Measurements from ENCODE around the gene BLTP2. TPM values are rescaled to one million over a fixed set of nuclear protein-coding genes. Genes with fewer than 3 reads are reported as not detected.
A peak's percentile ranks its signal among the peaks of the same experiment; 100 is the strongest.

BLTP2 gene
- polyA plus RNA-seq, 1 donor from 2014 or later, result 41.4 TPM

DNA sequence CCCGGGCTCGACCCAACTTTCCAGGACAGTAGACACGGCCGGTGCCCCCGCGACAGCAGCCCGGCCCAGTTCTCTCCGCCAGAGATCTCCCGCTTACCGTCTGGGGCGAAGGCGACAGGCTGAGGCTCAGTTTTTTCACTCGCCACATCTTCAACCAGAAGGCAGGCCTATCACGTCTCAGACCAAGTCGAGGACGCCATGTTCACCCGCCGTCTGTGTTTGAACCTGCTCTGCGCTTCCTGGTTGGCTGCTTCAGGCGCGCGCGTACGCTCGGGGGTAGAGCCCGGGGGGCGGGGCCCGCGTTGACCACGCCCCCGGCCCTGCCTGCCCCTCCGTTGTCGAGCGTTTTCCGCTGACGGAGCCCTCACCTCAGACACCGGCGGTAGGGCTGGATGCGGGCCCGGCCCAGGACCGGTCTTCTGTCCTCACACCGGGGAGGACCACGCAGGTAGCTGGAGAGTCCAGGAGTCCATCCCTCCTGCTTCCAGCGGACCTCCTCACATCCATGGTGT, 46.1 kb downstream of the BLTP2 start, which contains the start of gene SPAG5:
SPAG5 (minus strand) TSS at position 227 of the 512 bp plus-strand sequence; CDS start at position 148, 79 bp downstream.
- Mint-ChIP-seq H3K27me3 (no peaks in the 10 kb centered on the region), H3K4me3 (peak within 1 kb of the TSS; percentile 86 to 98 (median 94)), H3K9me3 (no peaks in the 10 kb centered on the region), H3K4me1 (peaks cover 6 to 20% (median 20%) of the 10 kb centered on the region in 3 donors), H3K27ac (peak within 1 kb of the TSS; percentile 92 to 98 (median 93)), H3K36me3 (no peaks in the 10 kb centered on the region)

DNA sequence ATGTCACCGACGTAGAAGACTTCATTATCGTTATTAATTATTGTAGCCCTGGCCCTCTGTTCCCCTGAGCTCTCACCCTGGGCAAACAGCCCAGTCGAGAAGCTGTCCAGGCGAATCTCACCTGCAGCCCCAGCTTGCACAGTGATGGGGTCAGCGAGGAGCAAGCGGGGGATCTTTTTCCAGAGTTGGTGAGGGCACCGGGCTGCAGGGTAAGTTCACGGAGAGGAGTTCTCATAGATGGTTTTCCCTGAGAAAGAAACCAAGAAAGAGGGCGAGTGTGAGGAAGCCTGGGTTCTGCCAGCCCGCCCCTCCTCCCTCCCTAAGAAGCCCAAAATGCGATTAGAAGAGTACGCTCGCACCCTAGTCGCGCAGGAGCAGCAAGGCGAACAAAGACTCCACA, 46.6 kb downstream of the BLTP2 start:
- H3K36me3 Mint-ChIP-seq, result no peaks in the 10 kb centered on the region
- peaks cover 6 to 20% (median 20%) of the 10 kb centered on the region in 3 donors for H3K4me1 Mint-ChIP-seq
- peak overlapping the region; percentile 86 to 98 (median 94) for H3K4me3 Mint-ChIP-seq
- no peaks in the 10 kb centered on the region for H3K9me3 Mint-ChIP-seq
- H3K27me3 Mint-ChIP-seq, result no peaks in the 10 kb centered on the region
- peak overlapping the region; percentile 92 to 98 (median 93) for H3K27ac Mint-ChIP-seq

DNA sequence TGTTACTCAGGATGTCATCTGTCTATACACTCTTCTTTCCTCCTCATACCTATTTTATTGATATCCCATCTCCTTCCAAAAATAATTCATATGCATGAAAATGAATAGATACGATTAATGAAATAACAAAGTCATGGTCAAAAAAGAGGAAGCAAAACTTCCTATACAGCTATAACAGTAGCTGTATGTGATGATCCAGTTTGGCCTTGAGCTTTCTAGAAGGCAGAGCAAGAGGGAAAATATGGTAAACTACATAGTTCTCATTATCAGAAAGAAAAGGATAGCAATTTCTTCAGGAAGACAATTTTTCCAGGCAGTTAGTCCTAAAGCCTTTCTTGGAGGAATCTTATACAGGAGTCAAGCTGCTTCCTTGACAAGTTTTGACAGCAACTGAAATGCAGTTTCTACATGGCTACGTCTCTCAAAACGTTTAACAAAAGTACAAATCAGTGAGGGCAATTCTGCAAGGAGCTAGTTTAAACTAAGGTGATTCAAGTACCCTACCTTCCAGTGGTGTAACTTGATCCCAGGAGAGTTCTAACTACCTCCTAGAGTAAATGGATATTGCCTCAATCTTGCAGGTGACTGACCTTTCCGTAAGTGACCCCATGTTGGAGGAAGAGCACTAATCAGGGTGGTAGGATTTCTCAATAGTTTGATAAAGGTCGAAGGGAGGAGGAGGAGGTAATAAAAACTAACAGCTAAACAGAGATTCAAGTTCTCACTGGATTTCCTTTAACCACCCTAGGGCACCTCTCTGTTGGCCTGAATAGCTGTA, 47.2 kb downstream of the BLTP2 start:
- Mint-ChIP-seq H3K4me1 (peaks cover 6 to 20% (median 20%) of the 10 kb centered on the region in 3 donors), H3K4me3 (peak overlapping the region; percentile 86 to 98 (median 94)), H3K9me3 (no peaks in the 10 kb centered on the region), H3K27ac (peak overlapping the region in 1 of 3 donors; percentile 92), H3K36me3 (no peaks in the 10 kb centered on the region), H3K27me3 (no peaks in the 10 kb centered on the region)

Other genes starting within 250 kb of the BLTP2 start
- gene SLC46A1, start 238.9 kb downstream of the BLTP2 start, polyA plus RNA-seq, result 2.4 TPM
- gene SLC13A2, start 171.5 kb downstream of the BLTP2 start, polyA plus RNA-seq, result not detected
- not detected for gene FOXN1, start 138.8 kb downstream of the BLTP2 start, polyA plus RNA-seq
- 69.5 TPM for gene UNC119, start 92.5 kb downstream of the BLTP2 start, polyA plus RNA-seq
- gene PIGS, start 73.6 kb downstream of the BLTP2 start, polyA plus RNA-seq, result 48.4 TPM
- gene ALDOC, start 68.3 kb downstream of the BLTP2 start, polyA plus RNA-seq, result 28.0 TPM
- 2.2 TPM for gene SPAG5, start 46.1 kb downstream of the BLTP2 start, polyA plus RNA-seq
- gene RSKR, start 31.0 kb downstream of the BLTP2 start, polyA plus RNA-seq, result 0.11 TPM
- 59.5 TPM for gene SDF2, start 16.7 kb upstream of the BLTP2 start, polyA plus RNA-seq
- 14.2 TPM for gene SUPT6H, start 17.0 kb upstream of the BLTP2 start, polyA plus RNA-seq
- 2.7 TPM for gene PROCA1, start 66.7 kb upstream of the BLTP2 start, polyA plus RNA-seq
- 6.7 TPM for gene RAB34, start 72.7 kb upstream of the BLTP2 start, polyA plus RNA-seq
- gene RPL23A, start 74.8 kb upstream of the BLTP2 start, polyA plus RNA-seq, result 6,180 TPM
- 0.49 TPM for gene TLCD1, start 81.1 kb upstream of the BLTP2 start, polyA plus RNA-seq
- gene NEK8, start 83.6 kb upstream of the BLTP2 start, polyA plus RNA-seq, result 18.6 TPM
- gene TRAF4, start 98.9 kb upstream of the BLTP2 start, polyA plus RNA-seq, result 13.8 TPM
- gene FAM222B, start 197.6 kb upstream of the BLTP2 start, polyA plus RNA-seq, result 17.1 TPM
- 45.8 TPM for gene ERAL1, start 209.9 kb upstream of the BLTP2 start, polyA plus RNA-seq